ENCODE measurements around the gene HMGCS1.
"Not testable (repeated sequence)": the region's sequence is repeated elsewhere in the genome, so short reads cannot be mapped to it uniquely, and the experiment has no call there.

Gene HMGCS1

GRCh38 chr5:43281840-43282658 is 31.2 kb downstream of the HMGCS1 start:
- in situ Hi-C loops (cut with MboI; ENCODE audit: low pct_unique_long_range_greater_than_20kb, low sequenced_read_pairs): no loop called here
- DNase-seq: no peak

- in situ Hi-C loops (cut with MboI; ENCODE audit: low pct_unique_long_range_greater_than_20kb, low sequenced_read_pairs): no loop called here
These were observed 33.5 kb downstream of the HMGCS1 start for GRCh38 chr5:43279548-43280274.

GRCh38 chr5:43275391-43275790 is 37.8 kb downstream of the HMGCS1 start:
- no peak for DNase-seq
- in situ Hi-C loops (cut with MboI; ENCODE audit: low pct_unique_long_range_greater_than_20kb, low sequenced_read_pairs): no loop called here

More at GRCh38 chr5:43279548-43280274, 33.5 kb downstream of the HMGCS1 start:
- DNase-seq: no peak

GRCh38 chr5:43274435-43275114 is 38.6 kb downstream of the HMGCS1 start:
- peak; percentile 48 for DNase-seq
- in situ Hi-C loops (cut with MboI; ENCODE audit: low pct_unique_long_range_greater_than_20kb, low sequenced_read_pairs): no loop called here

- no peak for DNase-seq
- in situ Hi-C loops (cut with MboI; ENCODE audit: low pct_unique_long_range_greater_than_20kb, low sequenced_read_pairs): no loop called here
These were observed 39.7 kb downstream of the HMGCS1 start for GRCh38 chr5:43273552-43273951.

GRCh38 chr5:43270645-43271044 is 42.6 kb downstream of the HMGCS1 start:
- peak; percentile 3 for DNase-seq
- in situ Hi-C loops (cut with MboI; ENCODE audit: low pct_unique_long_range_greater_than_20kb, low sequenced_read_pairs): no loop called here

- in situ Hi-C loops (cut with MboI; ENCODE audit: low pct_unique_long_range_greater_than_20kb, low sequenced_read_pairs): no loop called here
- DNase-seq: no peak
These were observed 44.9 kb downstream of the HMGCS1 start for GRCh38 chr5:43268188-43268820.

GRCh38 chr5:43262269-43262668 is 50.9 kb downstream of the HMGCS1 start:
- in situ Hi-C loops (cut with MboI; ENCODE audit: low pct_unique_long_range_greater_than_20kb, low sequenced_read_pairs); DNase-seq: not testable (repeated sequence)

- DNase-seq: no peak
- in situ Hi-C loops (cut with MboI; ENCODE audit: low pct_unique_long_range_greater_than_20kb, low sequenced_read_pairs): no loop called here
These were observed 55.1 kb downstream of the HMGCS1 start for GRCh38 chr5:43258116-43258515.

GRCh38 chr5:43256261-43256966 is 56.8 kb downstream of the HMGCS1 start:
- DNase-seq: no peak
- in situ Hi-C loops (cut with MboI; ENCODE audit: low pct_unique_long_range_greater_than_20kb, low sequenced_read_pairs): no loop called here

- in situ Hi-C loops (cut with MboI; ENCODE audit: low pct_unique_long_range_greater_than_20kb, low sequenced_read_pairs): no loop called here
- DNase-seq: no peak
These were observed 57.5 kb downstream of the HMGCS1 start for GRCh38 chr5:43255704-43256103.

GRCh38 chr5:43251754-43252153 is 61.5 kb downstream of the HMGCS1 start:
- DNase-seq: no peak
- in situ Hi-C loops (cut with MboI; ENCODE audit: low pct_unique_long_range_greater_than_20kb, low sequenced_read_pairs): no loop called here

GRCh38 chr5:43245724-43246385 is 67.4 kb downstream of the HMGCS1 start:
- no peak for DNase-seq
- in situ Hi-C loops (cut with MboI; ENCODE audit: low pct_unique_long_range_greater_than_20kb, low sequenced_read_pairs): no loop called here

GRCh38 chr5:43244823-43245565 is 68.2 kb downstream of the HMGCS1 start:
- in situ Hi-C loops (cut with MboI; ENCODE audit: low pct_unique_long_range_greater_than_20kb, low sequenced_read_pairs): no loop called here
- DNase-seq: no peak

- no peak for DNase-seq
- in situ Hi-C loops (cut with MboI; ENCODE audit: low pct_unique_long_range_greater_than_20kb, low sequenced_read_pairs): no loop called here
These were observed 69.9 kb downstream of the HMGCS1 start for GRCh38 chr5:43243270-43243669.

- DNase-seq: no peak
- in situ Hi-C loops (cut with MboI; ENCODE audit: low pct_unique_long_range_greater_than_20kb, low sequenced_read_pairs): no loop called here
These were observed 71.0 kb downstream of the HMGCS1 start for GRCh38 chr5:43242196-43242595.
